Activated CD4-positive, CD25-positive, alpha-beta regulatory T cell (primary cell): ENCODE results near the gene ANKRD45.
"Not testable (repeated sequence)": the region's sequence is repeated elsewhere in the genome, so short reads cannot be mapped to it uniquely, and the experiment has no call there.

Experiments used
- DNase-seq, 4 experiments: peaks; one replicate each; lab custom pipeline; 2025; lab: John Stamatoyannopoulos, UW

Gene ANKRD45

DNA sequence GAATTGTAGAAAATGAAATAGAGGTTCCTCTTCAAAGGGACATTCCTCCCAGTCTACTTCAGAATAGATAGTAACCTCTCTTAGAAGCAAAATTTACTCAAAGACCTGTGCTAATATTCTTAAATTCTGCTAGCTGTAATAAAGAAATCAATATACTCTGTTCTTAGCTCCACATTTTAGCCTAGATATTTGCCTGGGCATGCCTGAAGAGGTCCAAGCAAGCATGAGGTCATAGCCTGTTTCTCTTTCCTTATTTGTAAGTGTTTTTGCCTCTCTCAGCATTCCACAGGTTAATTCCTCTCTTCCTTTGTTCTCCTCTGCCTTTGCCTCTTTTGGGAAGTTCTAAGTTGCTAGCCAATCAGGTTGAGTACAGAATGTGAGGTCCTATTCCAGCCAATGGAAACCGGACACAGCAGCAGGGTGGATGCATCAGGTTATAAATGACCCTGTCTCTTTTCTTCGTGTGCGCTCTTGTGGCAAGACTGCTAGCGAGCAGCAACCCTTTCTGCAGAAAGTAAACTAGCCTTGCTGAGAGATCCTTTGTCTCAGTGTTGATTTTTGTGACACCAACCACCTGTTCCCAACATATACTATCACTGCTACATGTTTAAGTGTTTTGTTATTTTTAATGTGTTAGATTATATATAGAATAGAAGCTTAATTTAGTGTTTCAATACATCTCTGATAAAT, 27.1 kb downstream of the ANKRD45 start:
- DNase-seq, result not testable (repeated sequence)

DNA sequence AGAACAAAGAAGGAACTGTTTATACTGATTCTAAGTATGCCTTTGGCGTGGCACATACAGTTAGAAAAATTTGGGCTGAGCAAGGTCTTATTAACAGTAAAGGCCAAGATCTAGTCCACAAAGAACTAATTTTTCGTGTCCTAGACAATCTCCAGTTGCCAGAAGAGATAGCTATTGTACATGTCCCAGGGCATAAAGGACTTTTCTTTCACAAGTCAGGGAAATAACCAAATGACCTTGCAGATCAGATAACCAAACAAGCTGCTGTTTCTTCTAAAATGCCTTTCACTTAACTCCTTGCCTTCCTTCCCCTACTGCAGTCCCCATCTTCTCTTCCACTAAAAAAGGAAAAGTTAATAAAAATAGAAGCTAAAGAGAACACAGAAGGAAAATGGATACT, 30.5 kb downstream of the ANKRD45 start:
- no peak for DNase-seq

DNA sequence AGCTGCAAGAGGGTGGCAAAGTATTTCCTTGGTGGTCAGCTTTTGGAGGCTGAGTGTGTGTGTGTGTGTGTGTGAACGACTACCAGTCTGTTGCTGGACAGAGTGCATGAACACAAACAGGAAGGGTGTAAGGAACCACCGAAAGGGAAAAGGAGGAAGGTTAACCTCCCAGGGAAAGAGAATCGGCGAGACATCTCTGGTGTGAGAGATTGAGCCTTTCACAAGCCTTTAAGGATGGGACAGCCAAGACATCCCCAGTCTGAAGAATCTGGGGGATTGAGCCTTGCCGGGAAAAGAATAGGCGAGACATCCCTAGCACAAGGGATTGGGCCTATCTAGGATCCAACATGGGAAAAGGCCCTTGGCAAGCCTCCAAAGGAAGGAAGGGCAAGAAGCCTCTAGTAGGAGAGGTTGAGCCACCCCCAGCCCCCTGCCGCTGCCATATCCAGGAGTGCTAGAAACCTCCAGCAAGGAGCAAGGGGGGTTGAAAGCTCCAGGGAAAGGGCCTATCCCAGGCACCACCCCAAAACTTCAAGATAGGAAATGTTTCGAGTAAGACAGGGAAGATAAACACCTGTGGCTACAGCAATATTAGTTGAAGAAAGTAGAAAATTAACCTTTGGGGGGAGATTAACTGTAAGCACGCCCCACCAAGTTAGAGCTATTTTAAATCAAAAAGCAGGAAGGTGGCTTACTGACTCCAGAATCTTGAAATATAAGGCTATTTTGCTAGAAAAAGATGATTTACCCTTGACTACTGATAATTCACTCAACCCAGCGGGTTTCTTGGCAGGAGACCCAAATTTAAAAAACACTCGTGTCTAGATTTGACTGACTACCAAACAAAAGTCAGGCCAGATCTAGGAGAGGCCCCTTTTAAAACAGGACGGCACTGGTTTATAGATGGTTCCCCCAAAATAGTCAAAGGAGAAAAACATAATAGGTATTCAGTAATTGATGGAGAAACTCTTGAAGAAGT, 31.3 kb downstream of the ANKRD45 start:
- DNase-seq, result no peak

DNA sequence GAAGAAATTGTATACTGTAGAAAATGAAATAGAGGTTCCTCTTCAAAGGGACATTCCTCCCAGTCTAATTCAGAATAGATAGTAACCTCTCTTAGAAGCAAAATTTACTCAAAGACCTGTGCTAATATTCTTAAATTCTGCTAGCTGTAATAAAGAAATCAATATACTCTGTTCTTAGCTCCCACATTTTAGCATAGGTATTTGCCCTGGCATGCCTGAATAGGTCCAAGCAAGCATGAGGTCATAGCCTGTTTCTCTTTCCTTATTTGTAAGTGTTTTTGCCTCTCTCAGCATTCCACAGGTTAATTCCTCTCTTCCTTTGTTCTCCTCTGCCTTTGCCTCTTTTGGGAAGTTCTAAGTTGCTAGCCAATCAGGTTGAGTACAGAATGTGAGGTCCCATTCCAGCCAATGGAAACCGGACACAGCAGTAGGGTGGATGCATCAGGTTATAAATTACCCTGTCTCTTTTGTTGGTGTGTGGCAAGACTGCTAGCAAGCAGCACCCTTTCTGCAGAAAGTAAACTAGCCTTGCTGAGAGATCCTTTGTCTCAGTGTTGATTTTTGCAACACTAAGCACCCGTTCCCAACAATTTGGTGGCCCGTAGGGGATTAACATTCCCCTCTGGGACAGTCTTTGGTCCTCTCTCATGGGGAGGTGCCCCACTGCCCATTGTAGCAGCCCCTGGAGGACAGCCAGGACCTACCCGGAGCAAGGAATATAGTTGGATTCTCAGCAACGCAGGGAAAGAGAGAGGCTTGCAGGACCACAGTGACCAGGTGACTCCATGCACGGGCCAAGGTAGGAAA, 32.2 kb downstream of the ANKRD45 start:
- DNase-seq, result not testable (repeated sequence)

DNA sequence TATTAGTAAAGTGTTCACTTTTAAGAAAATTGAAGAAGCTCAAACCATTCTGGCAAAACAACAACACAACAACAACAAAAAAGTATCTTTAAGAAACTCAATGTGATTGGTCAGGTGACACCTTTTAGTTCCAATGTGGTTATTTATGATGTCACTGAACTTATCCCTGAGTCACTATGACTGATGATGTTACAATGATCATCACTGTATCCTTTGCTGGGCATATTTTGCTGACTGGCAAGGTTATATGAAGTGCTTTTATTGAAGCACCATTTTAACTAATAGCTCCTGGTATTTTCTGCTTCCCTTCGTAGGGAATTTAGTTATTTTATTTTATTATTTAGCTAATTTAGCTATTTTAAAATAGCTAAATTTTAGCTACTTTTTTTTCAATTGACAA, 34.5 kb downstream of the ANKRD45 start, which contains the start of gene TEX50:
TEX50 (plus strand) TSS at position 223 of the 400 bp plus-strand sequence. CDS start 184 bp downstream, outside the sequence.
- no peak for DNase-seq

DNA sequence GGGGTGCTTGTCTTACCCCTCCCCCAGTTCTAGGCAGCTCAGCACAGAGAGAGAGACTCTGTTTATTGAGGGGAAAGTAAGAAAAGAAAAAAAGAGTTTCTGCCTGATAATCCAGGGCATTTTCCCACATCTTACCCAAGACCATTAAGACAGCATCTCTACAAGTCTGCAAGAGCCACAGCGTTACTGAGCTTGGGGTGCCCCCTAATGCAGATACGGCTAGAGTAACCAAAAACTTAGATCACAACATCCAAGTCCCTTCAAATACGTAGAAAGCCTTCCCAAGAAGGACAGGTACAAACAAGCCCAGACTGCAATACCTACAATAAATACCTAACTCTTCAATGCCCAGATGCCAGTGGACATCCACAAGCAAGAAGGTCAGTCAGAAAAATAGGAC, 40.8 kb downstream of the ANKRD45 start:
- no peak for DNase-seq

DNA sequence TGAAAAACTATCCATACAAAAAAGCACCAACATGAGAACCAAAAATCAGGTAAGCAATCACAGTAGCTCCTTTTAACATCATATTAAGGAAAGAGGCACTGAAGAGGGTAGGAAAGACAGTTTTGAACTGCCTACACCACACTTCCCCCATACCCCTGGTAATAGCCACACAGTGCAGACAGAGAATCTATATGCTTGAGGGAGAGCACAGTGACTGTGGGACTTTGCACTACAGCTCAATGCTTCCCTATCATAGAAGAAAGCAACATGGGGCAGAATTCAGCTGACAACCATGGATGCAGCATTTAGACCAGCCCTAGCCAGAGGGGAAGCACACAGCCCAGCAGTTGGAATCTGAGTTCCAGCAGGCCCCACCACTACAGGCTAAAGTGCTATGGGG, 42.4 kb downstream of the ANKRD45 start:
- DNase-seq, result no peak

DNA sequence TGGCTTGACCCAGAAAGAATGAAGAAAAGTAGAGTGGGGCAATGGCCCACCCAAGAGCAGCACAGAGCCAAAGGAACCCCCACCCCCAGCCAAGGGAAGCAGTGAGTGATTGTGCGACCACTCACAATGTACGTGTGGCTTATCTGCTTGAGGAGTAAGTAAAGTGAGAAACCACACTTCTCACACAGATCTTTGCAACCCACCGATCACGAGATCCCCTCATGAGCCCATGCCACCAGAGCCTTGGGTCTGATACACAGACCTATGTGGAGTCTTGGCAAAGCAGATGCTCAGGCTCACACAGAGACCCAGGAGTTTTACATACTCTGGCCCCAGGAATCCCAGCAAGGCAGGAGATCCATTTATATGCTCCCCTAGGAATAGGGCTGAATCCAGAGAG, 52.8 kb downstream of the ANKRD45 start:
- DNase-seq, result no peak

DNA sequence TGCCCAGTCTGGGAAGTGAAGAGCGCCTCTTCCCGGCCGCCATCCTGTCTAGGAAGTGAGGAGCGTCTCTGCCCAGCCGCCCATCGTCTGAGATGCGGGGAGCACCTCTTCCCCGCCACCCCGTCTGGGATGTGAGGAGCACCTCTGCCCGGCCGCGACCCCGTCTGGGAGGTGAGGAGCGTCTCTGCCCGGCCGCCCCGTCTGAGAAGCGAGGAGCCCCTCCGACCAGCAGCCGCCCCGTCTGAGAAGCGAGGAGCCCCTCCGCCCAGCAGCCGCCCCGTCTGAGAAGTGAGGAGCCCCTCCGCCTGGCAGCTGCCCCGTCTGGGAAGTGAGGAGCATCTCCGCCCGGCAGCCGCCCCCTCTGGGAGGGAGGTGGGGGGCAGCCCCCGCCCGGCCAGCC, 56.6 kb downstream of the ANKRD45 start:
- DNase-seq, result not testable (repeated sequence)

DNA sequence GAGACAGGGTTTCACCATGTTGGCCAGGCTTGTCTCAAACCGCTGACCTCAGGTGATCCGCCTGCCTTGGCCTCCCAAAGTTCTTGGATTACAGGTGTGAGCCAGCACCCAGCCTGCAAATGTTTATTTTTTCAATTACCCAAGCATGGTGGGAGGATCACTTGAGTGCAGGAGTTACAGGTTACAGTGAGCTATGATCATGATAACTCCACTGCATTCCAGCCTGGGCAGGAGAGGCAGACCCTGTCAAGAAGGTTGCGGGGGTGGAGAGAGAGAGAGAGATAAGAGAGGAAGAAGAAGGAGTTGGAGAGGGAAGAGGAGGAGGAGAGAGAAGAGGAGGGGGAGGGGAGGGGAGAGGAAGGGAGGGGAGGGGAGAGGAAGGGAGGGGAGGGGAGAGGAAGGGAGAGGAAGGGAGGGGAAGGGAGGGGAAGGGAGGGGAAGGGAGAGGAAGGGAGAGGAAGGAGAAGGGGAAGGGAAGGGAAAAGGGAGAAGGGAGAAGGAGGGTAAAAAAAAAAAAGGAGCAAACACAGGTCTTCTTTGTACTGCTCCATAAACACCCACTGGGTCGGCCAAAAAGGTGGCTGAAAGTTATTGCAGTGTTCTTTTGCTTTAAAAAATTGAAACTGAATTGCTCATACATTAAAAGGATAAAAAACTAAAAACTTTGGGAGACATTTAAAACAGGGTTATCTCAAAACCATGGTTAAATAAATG, 61.0 kb downstream of the ANKRD45 start:
- no peak for DNase-seq

DNA sequence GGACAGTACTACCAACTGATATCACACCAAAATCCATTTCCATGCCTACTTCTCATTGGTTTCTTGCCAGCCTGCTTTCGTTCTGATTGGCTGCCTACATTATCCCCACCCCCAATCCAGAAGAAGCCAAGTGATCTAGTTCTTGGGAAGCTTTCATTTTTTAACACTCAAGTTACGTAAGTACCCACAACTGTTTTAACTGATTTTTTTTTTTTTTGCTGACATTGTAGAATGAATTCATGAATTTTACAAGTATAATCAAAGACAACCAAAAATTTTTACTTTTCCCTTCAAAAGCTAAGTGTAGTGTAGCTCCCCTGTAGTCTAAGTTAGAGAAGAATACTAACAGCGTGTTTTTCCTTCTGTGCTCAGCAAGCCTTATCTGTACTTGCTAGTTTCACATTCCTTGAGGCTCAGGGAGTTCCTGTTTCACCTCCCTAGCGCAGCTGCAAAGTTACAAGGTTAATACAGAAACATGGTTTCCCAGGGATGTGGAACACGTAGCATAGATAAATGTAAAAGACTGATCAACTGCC, 66.5 kb downstream of the ANKRD45 start, which contains the start of gene SLC9C2:
SLC9C2 (minus strand) TSS at position 17 of the 536 bp plus-strand sequence. CDS start 1,296 bp downstream, outside the sequence.
- DNase-seq, result no peak

DNA sequence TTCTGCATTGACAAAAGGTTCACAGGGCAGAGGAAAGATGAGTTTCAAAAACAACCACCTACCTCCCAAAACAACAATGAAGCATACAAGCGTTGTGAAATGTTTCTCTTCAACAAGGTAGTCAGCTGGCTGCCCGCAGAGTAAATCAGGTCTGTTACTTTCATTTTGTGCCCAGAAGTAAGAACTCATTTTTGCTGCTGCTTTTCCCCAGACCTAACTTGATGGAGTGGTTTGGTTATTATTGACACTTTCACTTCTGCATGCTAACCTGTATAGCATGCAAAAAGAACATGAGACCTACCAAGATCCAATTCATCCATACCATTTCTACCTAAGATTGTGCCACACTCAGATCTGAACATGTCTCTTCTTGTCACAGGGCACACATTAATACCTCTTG, 68.1 kb downstream of the ANKRD45 start:
- DNase-seq, result no peak

DNA sequence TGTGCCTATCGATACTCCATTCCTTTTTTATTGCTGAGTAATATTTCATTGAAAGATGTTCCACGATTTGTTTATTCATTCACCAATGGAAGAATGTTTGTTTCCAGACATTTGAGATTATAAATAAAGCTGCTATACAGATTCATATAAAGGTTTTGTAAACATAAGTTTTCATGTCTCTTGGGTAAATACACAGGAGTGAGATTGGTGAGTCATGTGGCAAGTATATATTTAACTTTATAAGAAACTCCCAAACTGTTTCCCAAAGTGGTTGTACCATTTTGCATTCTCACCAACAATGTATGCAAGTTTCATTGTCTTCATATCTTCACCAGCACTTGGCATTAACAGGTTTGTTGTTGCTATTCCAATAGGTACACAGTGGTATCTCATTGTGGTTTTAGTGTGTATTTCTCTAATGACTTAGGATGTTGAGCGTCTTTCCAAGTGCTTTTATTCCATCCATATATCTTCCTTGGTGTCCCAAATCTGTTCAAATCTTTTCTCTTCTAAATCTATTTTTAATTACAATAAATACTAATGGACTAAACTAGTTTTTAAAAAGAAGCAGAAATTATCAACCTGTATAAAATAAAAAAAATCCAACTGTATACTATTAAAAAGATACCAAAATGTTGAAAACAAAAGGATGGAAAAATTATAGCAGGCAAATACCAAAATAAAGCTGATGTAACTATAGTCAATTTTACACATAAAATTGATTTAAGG, 73.4 kb downstream of the ANKRD45 start:
- DNase-seq, result no peak

DNA sequence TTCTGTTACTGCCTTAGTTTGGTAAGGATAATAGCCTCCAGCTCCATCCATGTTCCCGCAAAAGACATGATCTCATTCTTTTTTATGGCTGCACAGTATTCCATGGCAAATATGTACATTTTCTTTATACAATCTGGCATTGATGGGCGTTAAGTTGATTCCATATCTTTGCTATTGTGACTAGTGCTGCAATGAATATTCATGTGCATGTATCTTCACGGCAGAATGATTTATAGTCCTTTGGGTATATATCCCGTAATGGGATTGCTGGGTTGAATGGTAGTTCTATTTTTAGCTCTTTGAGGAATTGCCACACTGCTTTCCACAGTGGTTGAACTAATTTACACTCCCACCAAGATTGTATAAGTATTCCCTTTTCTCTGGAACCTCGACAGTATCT, 78.5 kb downstream of the ANKRD45 start:
- not testable (repeated sequence) for DNase-seq

DNA sequence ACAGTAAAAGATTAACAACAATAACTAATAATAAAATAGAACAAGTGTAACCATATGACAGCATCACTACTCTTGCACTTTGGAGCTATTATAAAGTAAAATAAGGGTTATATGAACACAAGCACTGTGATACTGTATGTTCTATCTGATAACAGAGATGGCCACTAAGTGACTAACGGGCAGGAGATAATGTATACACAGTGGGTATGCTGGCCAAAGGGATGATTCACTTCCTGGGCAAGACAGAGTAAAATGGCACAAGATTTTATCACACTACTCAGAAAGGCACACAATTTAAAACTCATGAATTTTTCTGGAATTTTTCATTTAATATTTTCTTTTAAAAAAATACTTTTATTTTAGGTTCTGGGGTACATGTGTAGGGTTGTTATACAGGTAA, 79.1 kb downstream of the ANKRD45 start:
- no peak for DNase-seq

DNA sequence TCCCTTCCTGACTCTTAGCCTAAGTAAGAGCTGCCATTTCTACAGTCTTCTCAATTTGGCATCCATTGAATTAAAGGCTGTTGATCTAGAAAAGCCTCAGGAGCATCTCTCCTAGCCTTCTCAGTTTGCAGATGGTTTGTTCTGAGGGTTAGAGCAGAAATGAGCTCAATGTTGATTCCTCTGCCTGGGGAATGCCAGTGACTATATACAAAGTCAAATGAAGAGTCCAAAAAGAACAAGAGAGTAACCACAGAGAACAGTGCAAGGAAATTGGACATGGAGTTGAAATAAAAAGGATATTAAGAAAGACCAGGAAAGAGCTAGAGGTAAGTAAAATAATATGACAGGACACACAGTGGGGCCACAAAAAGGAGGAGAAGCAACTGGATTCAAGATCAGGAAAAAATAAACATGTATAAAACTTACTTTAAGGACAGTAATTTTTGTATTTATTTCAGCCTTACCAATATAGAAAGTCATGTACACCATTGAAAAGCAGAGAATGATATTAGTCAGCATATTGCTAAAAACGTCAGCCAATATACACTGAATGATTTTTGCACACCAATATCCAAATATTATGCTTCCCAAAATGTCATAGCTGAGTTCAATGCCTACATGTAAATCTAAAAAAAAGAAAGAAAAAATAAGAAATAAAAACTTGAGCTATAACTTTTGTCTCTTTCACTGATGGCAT, 88.1 kb downstream of the ANKRD45 start:
- no peak for DNase-seq

DNA sequence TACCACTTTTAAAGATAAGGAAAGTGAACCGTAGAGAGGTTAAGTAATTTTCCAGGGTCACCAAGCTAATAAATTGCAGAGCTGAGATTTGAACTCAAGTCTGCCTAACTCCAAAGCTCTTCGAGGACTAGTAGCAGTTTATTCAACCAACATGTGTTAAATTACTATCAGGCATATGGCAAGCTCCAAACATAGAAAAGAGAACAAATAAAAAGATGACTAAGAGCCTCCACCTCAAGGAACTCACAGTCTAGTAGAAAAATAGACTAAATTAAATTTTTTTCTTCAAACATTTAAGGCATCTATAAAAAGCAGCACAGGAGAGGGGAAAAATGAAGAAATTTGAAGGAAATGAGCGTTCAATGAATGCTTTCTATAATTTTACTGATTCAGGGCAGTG, 89.0 kb downstream of the ANKRD45 start:
- DNase-seq, result no peak

DNA sequence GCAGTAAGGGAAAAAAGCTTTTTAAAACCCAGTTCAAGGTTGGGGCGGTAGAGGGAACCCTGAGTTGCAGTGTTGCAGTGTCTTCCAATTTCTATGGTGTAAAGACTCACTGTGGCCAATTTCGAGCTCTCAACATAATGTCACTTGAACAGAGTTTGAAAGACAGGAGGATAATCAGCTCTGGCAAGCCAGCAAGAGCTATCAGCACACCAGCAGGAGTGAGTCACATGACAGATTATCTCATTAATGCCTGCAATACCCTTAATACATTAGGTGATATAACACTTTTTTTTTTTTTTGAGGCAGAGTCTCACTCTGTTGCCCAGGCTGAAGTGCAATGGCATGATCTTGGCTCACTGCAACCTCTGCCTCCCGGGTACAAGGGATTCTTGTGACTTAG, 89.6 kb downstream of the ANKRD45 start:
- DNase-seq, result no peak

DNA sequence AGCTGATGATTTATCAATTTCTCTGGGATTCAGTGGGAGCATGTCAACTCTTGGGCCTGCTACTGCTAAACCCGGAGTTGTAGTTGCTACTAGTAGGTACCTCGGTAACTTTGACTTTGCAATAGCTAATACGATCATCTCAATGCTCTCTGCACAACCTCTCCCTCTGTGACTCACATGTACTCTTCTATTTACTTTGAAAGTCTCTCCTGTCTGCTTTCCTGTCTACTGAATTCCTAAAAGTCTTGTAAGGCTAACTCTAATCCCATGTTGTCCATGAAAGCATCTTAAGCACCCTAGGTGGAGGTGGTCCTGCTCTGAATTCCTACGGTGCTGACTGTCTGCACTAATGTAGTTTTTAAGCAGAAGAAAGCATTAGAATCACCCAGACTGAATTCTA, 96.1 kb downstream of the ANKRD45 start:
- DNase-seq, result no peak
